NCI-H226 (cell line): ENCODE measurements around the gene MTF1.
A peak's percentile ranks its signal among the peaks of the same experiment; 100 is the strongest.
"Not testable (repeated sequence)": the region's sequence is repeated elsewhere in the genome, so short reads cannot be mapped to it uniquely, and the experiment has no call there.

Experiments used
- DNase-seq: peaks from one replicate; pipeline ENCODE4 v3.0.0-alpha.2; 2015

The MTF1 gene

DNA sequence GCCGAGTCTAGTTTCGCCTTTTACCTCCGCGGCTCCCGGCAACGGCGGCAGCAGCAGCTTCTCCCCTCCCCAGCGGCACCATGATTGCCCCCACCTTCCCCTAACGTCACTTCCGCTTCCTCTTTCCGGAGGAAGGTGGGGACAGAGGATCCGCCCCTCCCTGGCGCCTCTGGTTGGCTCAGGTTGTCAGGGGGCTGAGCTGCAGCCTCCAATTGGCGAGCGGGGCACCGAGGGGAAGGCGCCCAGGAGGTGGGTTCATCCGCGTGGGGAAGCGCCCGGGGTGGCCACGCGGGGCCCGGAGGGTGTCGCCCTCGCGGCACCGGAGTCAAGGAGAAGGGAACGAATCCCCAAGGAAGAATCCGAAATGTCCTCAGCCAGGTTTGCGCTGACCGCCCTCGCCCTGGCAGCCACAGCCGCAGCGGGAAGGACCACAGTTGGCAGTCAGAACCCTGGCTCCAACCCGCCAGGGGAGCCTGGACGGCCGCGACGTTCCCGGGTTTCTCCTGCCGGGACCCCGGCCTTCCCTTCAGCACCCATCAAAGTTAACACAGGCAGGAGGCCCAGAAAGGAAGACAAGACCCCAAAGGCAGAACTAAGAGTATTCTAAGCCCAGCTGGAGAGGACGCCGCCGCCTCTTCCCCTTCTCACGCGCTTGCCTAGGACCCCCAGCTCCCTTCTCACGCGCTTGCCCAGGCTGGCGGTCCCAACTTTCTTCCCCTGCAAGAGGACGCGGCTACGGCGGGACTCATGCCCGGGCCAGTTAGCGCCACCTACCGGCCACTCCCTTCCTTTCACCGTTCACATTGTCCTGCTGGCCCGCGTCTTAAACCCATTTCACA, at the start of gene MTF1:
Gene MTF1, minus strand, starts transcription at position 86 of the 839 bp plus-strand sequence. CDS start 1,934 bp downstream, outside the sequence.
- peak; percentile 97 for DNase-seq

- not testable (repeated sequence) for DNase-seq
Observed at GRCh38 chr1:37908531-37908930, 49.1 kb upstream of the MTF1 start.

DNA sequence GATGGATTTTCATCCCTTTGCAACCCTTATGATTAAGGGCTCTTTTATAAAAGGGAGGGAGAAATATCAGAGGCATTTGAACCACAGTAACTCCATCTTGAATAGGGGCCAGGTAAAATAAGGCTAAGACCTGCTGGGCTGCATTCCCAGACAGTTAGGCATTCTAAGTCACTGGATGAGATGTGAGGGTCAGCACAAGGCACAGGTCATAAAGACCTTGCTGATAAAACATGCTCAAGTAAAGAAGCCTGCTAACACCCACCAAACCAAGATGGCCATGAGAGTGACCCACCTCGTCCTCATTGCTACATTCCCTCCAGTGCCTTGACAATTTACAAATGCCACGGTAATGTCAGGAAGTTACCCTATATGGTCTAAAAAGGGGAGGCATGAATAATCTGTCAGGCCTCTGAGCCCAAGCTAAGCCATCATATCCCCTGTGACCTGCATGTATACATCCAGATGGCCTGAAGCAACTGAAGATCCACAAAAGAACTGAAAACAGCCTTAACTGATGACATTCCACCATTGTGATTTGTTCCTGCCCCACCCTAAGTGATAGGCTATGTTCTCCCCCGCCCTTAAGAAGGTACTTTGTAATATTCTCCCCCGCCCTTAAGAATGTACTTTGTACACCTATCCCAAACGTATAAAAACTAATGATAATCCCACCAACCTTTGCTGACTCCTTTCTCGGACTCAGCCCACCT, 48.2 kb upstream of the MTF1 start:
- DNase-seq: not testable (repeated sequence)

DNA sequence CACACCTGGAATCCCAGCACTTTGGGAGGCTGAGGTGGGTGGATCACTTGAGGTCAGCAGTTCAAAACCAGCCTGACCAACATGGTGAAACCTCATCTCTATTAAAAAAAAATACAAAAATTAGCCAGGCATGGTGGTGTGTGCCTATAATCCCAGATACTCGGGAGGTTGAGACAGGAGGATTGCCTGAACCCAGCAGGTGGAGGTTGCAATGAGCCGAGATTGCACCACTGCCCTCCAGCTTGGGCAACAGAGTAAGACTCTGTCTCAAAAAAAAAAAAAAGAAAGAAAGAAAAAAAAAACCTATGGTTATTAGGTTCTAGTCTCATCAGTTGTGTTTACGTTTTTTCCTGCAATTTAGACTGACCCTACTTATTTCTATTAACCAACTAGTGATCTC, 47.2 kb upstream of the MTF1 start:
- DNase-seq: not testable (repeated sequence)

- no peak for DNase-seq
Observed at GRCh38 chr1:37905727-37906126, 46.3 kb upstream of the MTF1 start.

DNA sequence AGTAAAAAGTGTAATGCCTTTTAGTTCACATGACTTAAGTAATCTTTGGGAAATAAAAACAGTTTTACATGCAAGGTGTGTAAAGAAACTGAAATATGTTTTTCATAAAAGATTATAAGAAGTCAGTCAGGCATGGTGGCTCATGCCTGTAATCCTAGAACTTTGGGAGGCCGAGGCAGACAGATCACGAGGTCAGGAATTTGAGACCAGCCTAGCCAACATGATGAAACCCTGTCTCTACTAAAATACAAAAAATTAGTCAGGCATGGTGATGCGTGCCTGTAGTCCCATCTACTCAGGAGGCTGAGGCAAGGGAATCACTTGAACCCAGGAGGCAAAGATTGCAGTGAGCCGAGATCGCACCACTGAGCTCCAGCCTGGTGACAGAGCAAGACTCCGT, 44.5 kb upstream of the MTF1 start:
- not testable (repeated sequence) for DNase-seq

GRCh38 chr1:37902983-37903382, 43.6 kb upstream of the MTF1 start:
- no peak for DNase-seq

- no peak for DNase-seq
Observed at GRCh38 chr1:37901893-37902225, 42.5 kb upstream of the MTF1 start.

DNA sequence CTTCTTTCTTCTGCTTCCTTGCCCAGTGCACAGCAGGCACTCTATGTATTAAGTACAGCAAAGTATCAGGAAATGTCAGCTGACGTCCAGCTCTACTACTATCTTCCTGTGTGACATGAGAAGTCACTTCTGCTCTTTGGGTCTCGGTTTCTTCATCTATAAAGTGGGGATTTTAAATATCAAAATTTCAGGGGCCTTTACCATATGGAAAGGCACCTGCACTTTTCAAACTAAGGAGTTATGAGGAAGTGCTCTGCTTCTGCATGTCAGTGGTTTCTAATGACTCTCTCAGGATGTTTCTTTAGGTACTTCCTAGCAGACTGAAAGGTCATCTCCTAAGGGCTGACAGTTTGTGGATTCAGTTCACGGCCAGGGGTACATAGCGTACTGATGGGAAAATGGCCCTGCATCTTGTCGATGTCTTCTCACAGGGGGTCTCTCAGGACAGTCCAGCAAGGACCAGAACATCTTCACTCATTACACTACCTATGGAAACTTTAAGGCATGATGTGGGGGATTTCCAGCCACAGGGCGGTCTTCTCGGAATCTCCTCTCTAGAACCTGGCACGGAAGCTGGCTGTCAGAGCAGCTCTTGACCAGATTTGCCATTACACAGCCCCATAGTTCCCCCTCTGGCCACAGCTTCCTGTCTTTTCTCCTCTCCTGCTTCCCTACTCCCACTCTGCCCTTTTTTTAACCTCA, 42.0 kb upstream of the MTF1 start:
- DNase-seq: no peak

DNA sequence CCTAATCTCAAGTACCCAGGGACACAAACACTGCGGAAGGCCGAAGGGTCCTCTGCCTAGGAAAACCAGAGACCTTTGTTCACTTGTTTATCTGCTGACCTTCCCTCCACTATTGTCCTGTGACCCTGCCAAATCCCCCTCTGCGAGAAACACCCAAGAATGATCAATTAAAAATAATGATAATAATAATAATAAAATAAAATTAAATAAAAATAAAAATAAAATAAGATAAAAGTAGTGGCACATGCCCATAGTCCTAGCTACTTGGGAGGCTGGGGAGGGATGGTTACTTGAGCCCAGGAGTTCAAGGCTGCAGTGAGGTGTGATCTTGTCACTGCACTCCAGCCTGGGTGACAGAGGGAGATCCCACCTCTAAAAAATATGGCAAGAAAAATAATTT, 38.2 kb upstream of the MTF1 start:
- DNase-seq: not testable (repeated sequence)

GRCh38 chr1:37893673-37894072, 34.3 kb upstream of the MTF1 start:
- DNase-seq: no peak

- no peak for DNase-seq
Observed at GRCh38 chr1:37892151-37893047, 33.0 kb upstream of the MTF1 start.

GRCh38 chr1:37890378-37891014, 31.1 kb upstream of the MTF1 start:
- DNase-seq: no peak

- DNase-seq: no peak
Observed at GRCh38 chr1:37888022-37888700, 28.8 kb upstream of the MTF1 start.

- no peak for DNase-seq
Observed at GRCh38 chr1:37884145-37884544, 24.8 kb upstream of the MTF1 start.

DNA sequence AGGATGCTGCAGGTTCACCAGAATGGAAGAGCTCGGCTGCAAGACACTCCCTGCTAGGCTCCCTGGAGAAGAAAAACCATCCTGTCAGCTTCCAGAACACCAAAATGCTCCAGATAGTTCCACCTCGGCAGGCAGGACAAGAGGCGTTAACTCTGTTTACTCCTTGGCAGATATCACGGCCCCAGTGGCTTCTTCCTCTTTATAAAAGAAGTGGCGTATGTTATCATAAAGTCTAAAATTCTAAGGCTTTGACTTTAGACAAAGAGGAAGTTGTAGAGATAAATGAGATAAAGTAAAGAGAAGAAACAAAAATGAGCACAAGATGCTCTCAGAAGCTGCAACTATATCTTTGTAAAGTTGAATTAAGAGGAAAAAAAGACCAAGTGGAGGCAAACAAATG, 24.3 kb upstream of the MTF1 start:
- no peak for DNase-seq

DNA sequence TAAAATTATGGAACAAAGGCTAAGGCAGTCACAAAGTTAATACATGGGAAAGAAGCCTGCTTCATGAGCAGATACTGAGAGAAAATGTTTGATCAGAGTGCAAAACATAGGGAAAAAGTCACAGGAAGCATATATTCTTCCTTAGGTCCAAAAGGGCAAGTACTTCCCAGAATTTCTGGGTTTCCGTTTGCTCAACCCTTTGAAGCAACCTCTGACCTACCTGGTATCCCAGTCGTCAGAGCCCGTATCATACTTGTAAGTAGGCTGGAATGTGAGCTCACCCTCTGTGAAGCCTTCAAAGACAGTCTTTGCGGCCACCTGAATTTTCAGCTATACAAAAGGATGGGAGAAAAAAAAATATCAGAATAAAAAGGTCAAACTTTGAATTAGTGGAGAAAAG, 20.5 kb upstream of the MTF1 start:
- DNase-seq: no peak

- no peak for DNase-seq
Observed at GRCh38 chr1:37878071-37878470, 18.7 kb upstream of the MTF1 start.

GRCh38 chr1:37875833-37876232, 16.4 kb upstream of the MTF1 start:
- DNase-seq: no peak

DNA sequence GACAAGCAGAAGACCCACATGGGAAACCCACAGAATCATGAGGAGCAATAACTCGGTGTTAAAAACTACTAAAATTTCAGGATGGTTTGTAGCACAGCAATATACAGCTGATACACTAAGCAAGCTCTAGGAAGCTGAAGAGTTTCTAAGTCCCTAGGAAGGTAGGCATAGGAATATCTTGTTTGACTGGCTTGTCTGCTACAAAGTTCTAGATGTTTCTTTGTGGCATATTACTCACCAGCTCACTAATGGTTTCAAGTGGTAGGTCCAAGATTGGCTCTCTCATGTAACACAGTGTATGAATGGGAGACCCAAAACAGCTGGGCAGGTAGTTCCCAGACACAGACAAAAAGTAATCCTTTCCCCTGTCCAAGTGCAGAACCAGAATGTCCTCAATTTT, 13.3 kb upstream of the MTF1 start:
- DNase-seq: no peak

- no peak for DNase-seq
Observed at GRCh38 chr1:37868466-37868865, 9.1 kb upstream of the MTF1 start.

- no peak for DNase-seq
Observed at GRCh38 chr1:37867784-37868183, 8.4 kb upstream of the MTF1 start.
